ENCODE data around the gene BOD1L1.
"Not testable (repeated sequence)": the region's sequence is repeated elsewhere in the genome, so short reads cannot be mapped to it uniquely, and the experiment has no call there.

BOD1L1 gene

GRCh38 chr4:13560111-13560510, 67.4 kb downstream of the BOD1L1 start:
- H3K27me3 Mint-ChIP-seq, H3K27ac Mint-ChIP-seq, CTCF ChIA-PET: not testable (repeated sequence)

GRCh38 chr4:13559413-13559812, 68.1 kb downstream of the BOD1L1 start:
- CTCF ChIA-PET = no interaction called here
- Mint-ChIP-seq H3K27ac (no peak overlapping the region), H3K36me3 (no peaks in the 10 kb centered on the region), H3K4me3 (no peak overlapping the region), H3K4me1 (no peaks in the 10 kb centered on the region), H3K27me3 (peaks cover 4% of the 10 kb centered on the region), H3K9me3 (no peaks in the 10 kb centered on the region)
- no peak for DNase-seq

More at GRCh38 chr4:13560111-13560510, 67.4 kb downstream of the BOD1L1 start:
- H3K36me3 Mint-ChIP-seq, DNase-seq, H3K9me3 Mint-ChIP-seq, H3K4me3 Mint-ChIP-seq, H3K4me1 Mint-ChIP-seq: not testable (repeated sequence)

- no peaks in the 10 kb centered on the region for H3K4me1 Mint-ChIP-seq
- H3K9me3 Mint-ChIP-seq = no peaks in the 10 kb centered on the region
- CTCF ChIA-PET = no interaction called here
- DNase-seq = no peak
- H3K4me3 Mint-ChIP-seq = no peak overlapping the region
- no peak overlapping the region for H3K27ac Mint-ChIP-seq
- H3K36me3 Mint-ChIP-seq = no peaks in the 10 kb centered on the region
- H3K27me3 Mint-ChIP-seq = peaks cover 4% of the 10 kb centered on the region
These were observed 68.6 kb downstream of the BOD1L1 start for GRCh38 chr4:13558881-13559280.

GRCh38 chr4:13555325-13555724, 72.2 kb downstream of the BOD1L1 start:
- Mint-ChIP-seq H3K4me1 (no peaks in the 10 kb centered on the region), H3K9me3 (no peaks in the 10 kb centered on the region), H3K4me3 (no peak overlapping the region), H3K36me3 (no peaks in the 10 kb centered on the region), H3K27me3 (peaks cover 14% of the 10 kb centered on the region), H3K27ac (no peak overlapping the region)
- CTCF ChIA-PET = no interaction called here
- no peak for DNase-seq

- Mint-ChIP-seq H3K9me3 (no peaks in the 10 kb centered on the region), H3K27ac (no peak overlapping the region), H3K36me3 (no peaks in the 10 kb centered on the region), H3K27me3 (peaks cover 30% of the 10 kb centered on the region), H3K4me1 (peaks cover 10% of the 10 kb centered on the region), H3K4me3 (no peak overlapping the region)
- no peak for DNase-seq
- CTCF ChIA-PET = no interaction called here
These were observed 74.4 kb downstream of the BOD1L1 start for GRCh38 chr4:13553081-13553480.

- DNase-seq = peak; percentile 90
- CTCF ChIA-PET = interaction anchor here (0.6 to 2.1 kb wide), 6 partner anchors 9 to 820 kb away, joined by 3 to 7 read pairs (median 5); no protein-coding TSS in a partner anchor
- no peaks in the 10 kb centered on the region for H3K9me3 Mint-ChIP-seq
- no peak overlapping the region for H3K27ac Mint-ChIP-seq
- H3K27me3 Mint-ChIP-seq = peaks cover 68% of the 10 kb centered on the region
- peaks cover 28% of the 10 kb centered on the region for H3K4me1 Mint-ChIP-seq
- peaks cover 13% of the 10 kb centered on the region for H3K36me3 Mint-ChIP-seq
- peak overlapping the region; percentile 57 for H3K4me3 Mint-ChIP-seq
These were observed 78.5 kb downstream of the BOD1L1 start for GRCh38 chr4:13548984-13549546.

GRCh38 chr4:13548059-13548983, 79.2 kb downstream of the BOD1L1 start:
- Mint-ChIP-seq H3K36me3 (peaks cover 13% of the 10 kb centered on the region), H3K4me1 (peaks cover 31% of the 10 kb centered on the region), H3K27ac (no peak overlapping the region), H3K27me3 (peaks cover 72% of the 10 kb centered on the region), H3K4me3 (peak overlapping the region; percentile 57), H3K9me3 (no peaks in the 10 kb centered on the region)
- DNase-seq = no peak
- CTCF ChIA-PET = interaction anchor here (0.8 to 2.1 kb wide), 6 partner anchors 8 to 819 kb away, joined by 3 to 7 read pairs (median 5); no protein-coding TSS in a partner anchor

- H3K27ac Mint-ChIP-seq = no peak overlapping the region
- peak; percentile 54 for DNase-seq
- peaks cover 34% of the 10 kb centered on the region for H3K4me1 Mint-ChIP-seq
- H3K27me3 Mint-ChIP-seq = peaks cover 80% of the 10 kb centered on the region
- CTCF ChIA-PET = interaction anchor here (1.1 to 1.7 kb wide), 2 partner anchors 11 to 695 kb away, joined by 4 to 7 read pairs; no protein-coding TSS in a partner anchor
- no peaks in the 10 kb centered on the region for H3K9me3 Mint-ChIP-seq
- peaks cover 13% of the 10 kb centered on the region for H3K36me3 Mint-ChIP-seq
- peak overlapping the region; percentile 66 for H3K4me3 Mint-ChIP-seq
These were observed 80.0 kb downstream of the BOD1L1 start for GRCh38 chr4:13547485-13548041.

- peak overlapping the region; percentile 71 for H3K4me3 Mint-ChIP-seq
- H3K27ac Mint-ChIP-seq = peak overlapping the region; percentile 77
- peaks cover 85% of the 10 kb centered on the region for H3K27me3 Mint-ChIP-seq
- H3K4me1 Mint-ChIP-seq = peaks cover 34% of the 10 kb centered on the region
- DNase-seq = peak; percentile 43
- H3K9me3 Mint-ChIP-seq = no peaks in the 10 kb centered on the region
- CTCF ChIA-PET = no interaction called here
- H3K36me3 Mint-ChIP-seq = peaks cover 13% of the 10 kb centered on the region
These were observed 80.5 kb downstream of the BOD1L1 start for GRCh38 chr4:13546941-13547484.

GRCh38 chr4:13546142-13546940, 81.2 kb downstream of the BOD1L1 start:
- CTCF ChIA-PET = no interaction called here
- Mint-ChIP-seq H3K4me3 (peak overlapping the region; percentile 71), H3K9me3 (no peaks in the 10 kb centered on the region), H3K27ac (peak overlapping the region; percentile 77), H3K4me1 (peaks cover 36% of the 10 kb centered on the region), H3K27me3 (peaks cover 92% of the 10 kb centered on the region), H3K36me3 (peaks cover 15% of the 10 kb centered on the region)
- no peak for DNase-seq

GRCh38 chr4:13545394-13545808, 82.1 kb downstream of the BOD1L1 start:
- H3K27me3 Mint-ChIP-seq = peaks cover 95% of the 10 kb centered on the region
- peaks cover 19% of the 10 kb centered on the region for H3K36me3 Mint-ChIP-seq
- no peaks in the 10 kb centered on the region for H3K9me3 Mint-ChIP-seq
- peak overlapping the region; percentile 33 for H3K27ac Mint-ChIP-seq
- no peak for DNase-seq
- H3K4me3 Mint-ChIP-seq = peak overlapping the region; percentile 72
- H3K4me1 Mint-ChIP-seq = peaks cover 41% of the 10 kb centered on the region
- CTCF ChIA-PET = no interaction called here

- CTCF ChIA-PET = no interaction called here
- peak; percentile 55 for DNase-seq
- Mint-ChIP-seq H3K36me3 (peaks cover 19% of the 10 kb centered on the region), H3K27ac (peak overlapping the region; percentile 33), H3K4me1 (peaks cover 41% of the 10 kb centered on the region), H3K27me3 (peaks cover 97% of the 10 kb centered on the region), H3K9me3 (no peaks in the 10 kb centered on the region), H3K4me3 (peak overlapping the region; percentile 72)
These were observed 82.7 kb downstream of the BOD1L1 start for GRCh38 chr4:13544606-13545393.

All from activated naive CD4-positive, alpha-beta T cell treated with anti-CD3 and anti-CD28 coated beads, Interleukin-2, amount 10 ng/mL, durations not matched to agents 7 days and 5 days (primary cell).